HG03460 (cell line): ENCODE data around the gene CAMK2D.
A peak's percentile ranks its signal among the peaks of the same experiment; 100 is the strongest.
"Not testable (repeated sequence)": the region's sequence is repeated elsewhere in the genome, so short reads cannot be mapped to it uniquely, and the experiment has no call there.

Source experiments
- ATAC-seq: cut with Tn5 transposase; IDR thresholded peaks from one replicate; pipeline ENCODE4 v1.9.1; 2021; ENCODE audit not compliant: unreplicated experiment

Gene CAMK2D

DNA sequence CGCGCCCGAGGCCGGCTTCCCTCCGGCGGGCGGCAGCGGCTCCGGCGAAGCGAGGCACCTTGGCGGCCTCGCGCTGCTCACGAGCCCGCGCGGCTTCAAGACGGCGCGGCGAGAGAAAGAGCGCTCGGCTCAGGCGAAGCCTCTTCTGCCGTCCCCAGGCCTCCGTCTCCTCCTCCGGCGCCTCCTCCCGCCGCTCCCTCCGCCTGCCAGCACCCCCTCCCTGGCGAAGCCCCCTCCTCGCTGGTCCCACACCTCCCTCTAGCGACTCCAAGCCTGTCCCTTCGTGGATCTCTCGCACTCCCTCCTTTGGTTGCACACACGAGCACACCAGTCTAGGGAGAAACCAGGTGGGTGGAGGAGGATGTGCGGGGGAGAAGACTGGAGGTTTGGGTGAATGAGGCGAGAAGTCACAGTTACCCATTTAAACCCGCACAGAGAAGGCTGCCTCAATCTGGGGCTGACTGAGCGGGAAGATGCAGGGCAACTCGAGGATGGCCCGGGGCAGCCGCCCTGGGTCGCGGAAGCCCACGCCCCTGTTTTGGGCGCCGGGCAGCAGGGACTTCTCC, at the start of gene CAMK2D:
CAMK2D (minus strand) TSS at position 119 of the 566 bp plus-strand sequence. CDS start 670 bp downstream, outside the sequence.
- ATAC-seq, result peak; percentile 47

GRCh38 chr4:113810906-113811305, 49.4 kb upstream of the CAMK2D start:
- ATAC-seq, result no peak

DNA sequence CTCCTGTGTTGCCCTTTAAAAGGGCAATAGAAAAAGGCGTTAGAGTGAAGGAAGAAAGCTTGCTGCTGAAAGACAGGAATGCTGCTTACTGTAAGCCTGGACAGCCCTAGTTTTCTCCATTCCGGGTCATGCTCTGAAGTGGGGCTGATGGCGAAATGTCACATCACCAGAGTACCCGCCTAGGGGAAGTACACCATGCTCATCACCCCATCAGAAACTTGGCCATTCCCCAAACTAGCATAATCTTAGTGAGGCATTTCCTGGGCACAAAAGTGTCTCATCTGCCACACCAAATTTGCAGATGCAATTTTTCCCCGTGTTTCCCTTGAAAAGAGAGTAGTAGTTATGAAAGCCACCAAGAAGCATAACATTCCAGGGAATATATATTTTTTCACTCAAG, 47.8 kb upstream of the CAMK2D start:
- ATAC-seq, result no peak

DNA sequence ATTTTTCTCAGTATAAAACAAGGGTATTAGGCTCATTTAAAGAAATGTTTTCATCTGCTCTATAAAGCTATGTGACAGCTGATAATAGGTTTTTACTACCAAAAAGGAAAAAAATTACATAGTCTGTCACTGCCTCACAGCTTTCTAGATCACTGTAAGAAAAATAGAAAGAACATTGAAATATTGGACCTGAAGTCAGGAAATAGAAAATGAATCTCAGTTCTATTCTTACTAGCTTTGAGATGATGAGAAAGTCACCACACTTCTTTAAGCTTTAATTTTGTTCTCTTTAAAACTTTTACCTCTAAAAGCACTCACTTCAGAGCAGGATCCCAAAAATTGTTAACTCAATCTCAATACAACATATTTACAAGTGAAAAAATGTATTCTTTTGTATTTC, 45.3 kb upstream of the CAMK2D start:
- ATAC-seq, result no peak

GRCh38 chr4:113801882-113802281, 40.3 kb upstream of the CAMK2D start:
- no peak for ATAC-seq

DNA sequence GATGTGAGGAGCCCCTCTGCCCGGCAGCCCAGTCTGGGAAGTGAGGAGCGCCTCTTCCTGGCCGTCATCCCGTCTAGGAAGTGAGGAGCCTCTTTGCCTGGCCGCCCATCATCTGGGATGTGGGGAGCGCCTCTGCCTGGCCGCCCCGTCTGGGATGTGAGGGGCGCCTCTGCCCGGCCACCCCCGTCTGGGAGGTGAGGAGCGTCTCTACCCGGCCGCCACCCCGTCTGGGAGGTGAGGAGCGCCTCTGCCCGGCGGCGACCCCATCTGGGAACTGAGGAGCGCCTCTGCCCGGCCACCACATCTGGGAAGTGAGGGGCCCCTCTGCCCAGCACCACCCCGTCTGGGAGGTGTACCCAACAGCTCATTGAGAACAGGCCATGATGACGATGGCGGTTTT, 34.8 kb upstream of the CAMK2D start:
- not testable (repeated sequence) for ATAC-seq

DNA sequence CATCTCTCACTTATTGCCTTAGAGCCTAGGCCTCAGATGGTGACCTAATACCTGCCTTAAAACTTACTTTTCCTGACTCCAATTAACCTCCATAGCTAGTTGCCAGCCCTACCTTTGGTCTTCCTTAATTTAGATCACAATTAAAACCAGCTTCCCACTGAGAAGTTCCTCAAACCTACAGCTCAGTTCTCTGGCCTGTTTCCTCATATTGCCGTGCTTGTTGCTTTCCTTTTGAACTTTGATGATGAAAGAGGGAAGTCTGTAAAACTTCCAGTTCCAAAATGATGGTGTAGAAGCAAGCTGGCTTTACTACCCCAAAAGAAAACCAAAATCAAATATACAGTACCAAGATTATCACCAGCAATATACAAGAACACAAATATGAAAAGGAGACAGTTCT, 28.9 kb upstream of the CAMK2D start:
- ATAC-seq, result no peak

GRCh38 chr4:113788888-113789287, 27.4 kb upstream of the CAMK2D start:
- ATAC-seq, result no peak

GRCh38 chr4:113785781-113786180, 24.2 kb upstream of the CAMK2D start:
- no peak for ATAC-seq

- ATAC-seq, result no peak
Observed at GRCh38 chr4:113784497-113785250, 23.1 kb upstream of the CAMK2D start.

GRCh38 chr4:113783701-113784100, 22.2 kb upstream of the CAMK2D start:
- ATAC-seq, result no peak

DNA sequence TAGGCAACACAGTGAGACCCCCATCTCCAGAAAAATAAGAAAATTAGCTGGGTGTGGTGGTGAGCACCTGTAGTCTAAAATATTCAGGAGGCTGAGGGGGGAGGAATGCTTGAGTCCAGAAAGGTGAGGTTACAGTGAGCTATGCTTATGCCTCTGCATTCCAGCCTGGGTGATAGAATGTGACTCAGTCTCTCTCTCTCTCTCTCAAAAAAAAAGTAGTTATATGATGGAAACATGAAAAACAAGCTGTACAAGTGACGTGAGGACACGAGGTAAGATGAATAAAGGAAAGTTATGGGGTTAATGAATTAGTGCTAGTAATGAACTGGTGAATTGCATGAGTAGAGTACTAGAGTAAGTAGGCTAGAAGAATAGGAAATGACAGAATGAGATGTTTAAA, 21.8 kb upstream of the CAMK2D start:
- no peak for ATAC-seq

- no peak for ATAC-seq
Observed at GRCh38 chr4:113781439-113782040, 20.0 kb upstream of the CAMK2D start.

GRCh38 chr4:113776679-113777078, 15.1 kb upstream of the CAMK2D start:
- no peak for ATAC-seq

DNA sequence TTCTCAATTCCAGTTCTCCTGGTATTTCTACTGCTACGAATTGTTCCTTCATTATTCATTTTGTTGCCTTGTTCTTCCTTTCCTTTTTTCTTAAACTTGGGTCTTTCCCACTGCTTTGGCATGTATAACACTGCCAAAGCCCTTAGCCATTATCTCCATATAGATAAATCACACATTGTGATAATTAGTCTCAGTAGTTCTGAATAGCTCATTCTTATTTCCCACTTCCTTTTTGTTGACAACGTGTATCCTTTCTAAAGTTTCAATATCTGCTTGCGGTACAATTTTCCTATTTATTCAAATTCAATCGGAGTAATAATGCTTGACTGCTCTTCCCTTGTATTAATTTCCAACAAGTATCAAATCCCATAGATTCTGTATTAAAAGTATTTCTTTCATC, 14.5 kb upstream of the CAMK2D start:
- no peak for ATAC-seq

- ATAC-seq, result no peak
Observed at GRCh38 chr4:113773756-113774155, 12.2 kb upstream of the CAMK2D start.

GRCh38 chr4:113773014-113773413, 11.5 kb upstream of the CAMK2D start:
- no peak for ATAC-seq

DNA sequence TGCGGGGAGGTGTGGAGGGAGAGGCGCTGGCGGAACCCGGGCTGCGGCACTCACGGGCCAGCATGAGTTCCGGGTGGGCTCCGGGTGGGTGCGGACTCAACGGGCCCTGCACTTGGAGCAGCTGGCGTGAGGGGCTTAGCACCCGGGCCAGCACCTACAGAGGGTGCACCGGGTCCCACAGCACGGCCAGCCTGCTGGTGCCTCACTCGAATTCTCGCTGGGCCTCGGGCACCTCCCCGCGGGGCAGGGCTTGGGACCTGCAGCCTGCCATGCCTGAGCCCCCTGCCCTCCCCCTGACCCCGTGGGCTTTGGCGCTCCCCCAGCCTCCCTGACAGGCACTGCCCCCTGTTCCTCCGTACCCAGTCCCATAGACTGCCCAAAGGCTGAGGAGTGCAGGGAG, 10.8 kb upstream of the CAMK2D start:
- no peak for ATAC-seq

GRCh38 chr4:113769744-113770143, 8.2 kb upstream of the CAMK2D start:
- no peak for ATAC-seq

DNA sequence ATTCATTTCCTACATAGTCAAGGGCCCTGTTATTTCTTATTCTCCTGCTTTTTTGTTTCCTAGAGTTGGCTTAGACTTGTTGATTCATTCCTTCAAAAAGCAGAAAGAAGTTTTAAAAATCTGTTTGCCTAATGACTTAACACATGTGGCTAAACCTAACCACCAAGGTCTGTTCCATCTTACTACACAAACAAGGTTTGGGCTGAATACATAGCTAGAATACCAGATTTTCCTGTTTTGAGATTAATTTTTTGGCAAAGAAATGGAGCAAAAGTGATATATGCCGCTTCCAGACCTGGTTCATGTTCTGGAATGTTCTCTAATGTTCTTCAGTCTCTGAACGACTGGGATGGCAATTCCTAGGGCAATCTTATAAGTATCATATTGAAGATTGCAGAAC, 7.4 kb upstream of the CAMK2D start:
- no peak for ATAC-seq

DNA sequence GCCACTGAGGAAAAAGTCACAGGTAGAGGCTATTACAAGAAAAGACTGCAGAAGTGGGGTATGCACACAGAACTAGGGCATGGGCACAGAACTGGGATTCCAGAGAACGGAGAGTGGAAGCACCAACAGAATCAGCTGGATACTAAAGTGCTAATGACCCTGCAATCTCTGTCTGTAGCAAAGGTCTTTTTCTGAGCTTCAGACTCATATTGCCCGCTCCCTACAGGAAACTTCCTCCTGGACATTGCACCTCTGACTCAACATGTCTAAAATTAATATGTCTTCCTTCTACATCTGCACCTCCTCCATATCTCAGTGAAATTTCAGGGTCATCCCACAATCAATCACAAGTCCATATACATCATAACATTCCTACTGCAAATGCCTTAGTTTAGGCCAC, 5.3 kb upstream of the CAMK2D start:
- ATAC-seq, result no peak

GRCh38 chr4:113764720-113765264, 3.3 kb upstream of the CAMK2D start:
- ATAC-seq, result no peak
